IMR-90 (cell line): ENCODE results near the gene ZCCHC7. TPM values are rescaled to one million over a fixed set of nuclear protein-coding genes. Genes with fewer than 3 reads are reported as not detected.

Experiments used
- ATAC-seq: fragments of 200-7000 bp; cut with Tn5 transposase; 2 replicates; pipeline ENCODE4 v1.9.1; 2020; ENCODE audit warnings: low read depth, mild to moderate bottlenecking, moderate library complexity
- BruUV-seq: library from RNA; stranded (reverse); fragments of 400-500 nt; replicated peaks from 2 replicates; lab custom pipeline; 2021; lab: Mats Ljungman, UMichigan
- CTCF ChIA-PET: fragments of 300-600 bp; formaldehyde crosslinking; extraction: SDS; loops from one replicate; lab custom pipeline; 2021; ENCODE audit warnings: antibody characterized with exemption; lab: Yijun Ruan, JAX
- POLR2A ChIA-PET: fragments of 300-600 bp; sonication (Branson Sonifier 250); formaldehyde crosslinking; loops from one replicate; lab custom pipeline; 2022; ENCODE audit warnings: antibody characterized with exemption; ENCODE audit not compliant: unreplicated experiment; lab: Charles Lee
- DNase-seq: peaks from one replicate; pipeline ENCODE4 v3.0.0; 2013
- H2AFZ ChIP-seq: replicated peaks from 2 replicates; pipeline ENCODE3; 2013; ENCODE audit warnings: low read length, mild to moderate bottlenecking; ENCODE audit not compliant: poor library complexity
- H2AK5ac ChIP-seq: 2 replicates; pipeline ENCODE4 v1.6.1; 2013; ENCODE audit warnings: low read depth, low read length, inconsistent platforms
- H2AK9ac ChIP-seq: replicated peaks from 2 replicates; pipeline ENCODE3; 2013; ENCODE audit warnings: mild to moderate bottlenecking, low read depth, low read length, moderate library complexity; ENCODE audit not compliant: poor library complexity
- H2BK120ac ChIP-seq: 2 replicates; pipeline ENCODE4 v1.6.1; 2013; ENCODE audit warnings: low read depth, low read length, inconsistent platforms
- H2BK15ac ChIP-seq: 3 replicates; pipeline ENCODE4 v1.6.1; 2013; ENCODE audit warnings: low read depth, low read length, inconsistent platforms
- H2BK20ac ChIP-seq: 2 replicates; pipeline ENCODE4 v1.6.1; 2013; ENCODE audit warnings: low read depth, mild to moderate bottlenecking, inconsistent platforms, low read length, moderate library complexity
- H2BK5ac ChIP-seq: 2 replicates; pipeline ENCODE4 v1.6.1; 2013; ENCODE audit warnings: mild to moderate bottlenecking, low read depth, low read length, inconsistent platforms; ENCODE audit not compliant: poor library complexity, severe bottlenecking
- H3K14ac ChIP-seq: replicated peaks from 2 replicates; pipeline ENCODE4 v1.6.1; 2013; ENCODE audit warnings: low read depth, low read length, inconsistent platforms
- H3K18ac ChIP-seq: 2 replicates; pipeline ENCODE4 v1.6.1; 2013; ENCODE audit warnings: low read depth, low read length, control low read depth
- H3K23ac ChIP-seq: 2 replicates; pipeline ENCODE4 v1.6.1; 2013; ENCODE audit warnings: low read depth, low read length, inconsistent platforms
- H3K27ac ChIP-seq: 2 replicates; pipeline ENCODE4 v1.5.1; 2013; ENCODE audit warnings: mild to moderate bottlenecking, control low read depth, low read length; ENCODE audit not compliant: insufficient read depth
- H3K27me3 ChIP-seq: 2 replicates; pipeline ENCODE4 v1.6.1; 2013; ENCODE audit warnings: low read length; ENCODE audit not compliant: control insufficient read depth, insufficient read depth
- H3K36me3 ChIP-seq: 2 replicates; pipeline ENCODE4 v1.6.1; 2013; ENCODE audit warnings: low read length, mixed read lengths; ENCODE audit not compliant: control insufficient read depth, insufficient read depth
- H3K4ac ChIP-seq: 2 replicates; pipeline ENCODE4 v1.6.1; 2013; ENCODE audit warnings: low read depth, low read length, inconsistent platforms
- H3K4me1 ChIP-seq: 2 replicates; pipeline ENCODE4 v1.6.1; 2013; ENCODE audit warnings: low read length, mixed read lengths; ENCODE audit not compliant: control insufficient read depth, insufficient read depth
- H3K4me2 ChIP-seq: 2 replicates; pipeline ENCODE4 v1.6.1; 2013; ENCODE audit warnings: low read depth, mild to moderate bottlenecking, control low read depth, low read length, moderate library complexity
- H3K4me3 ChIP-seq: 2 replicates; pipeline ENCODE4 v1.5.1; 2013; ENCODE audit warnings: low read depth, mild to moderate bottlenecking, control low read depth, low read length, moderate library complexity; ENCODE audit not compliant: insufficient read depth
- H3K56ac ChIP-seq: 2 replicates; pipeline ENCODE4 v1.6.1; 2013; ENCODE audit warnings: low read length, inconsistent platforms; ENCODE audit not compliant: insufficient read depth; ENCODE audit errors: extremely low read depth
- H3K79me1 ChIP-seq, 2 experiments: 2 replicates each; pipeline ENCODE4 v1.6.1; 2013; ENCODE audit warnings: low read length in 2 of 2, inconsistent platforms in 1 of 2, low read depth in 1 of 2
- H3K9ac ChIP-seq: 2 replicates; pipeline ENCODE4 v1.6.1; 2013; ENCODE audit warnings: low read depth, low read length, control low read depth
- H3K9me1 ChIP-seq: 2 replicates; pipeline ENCODE4 v1.6.1; 2013; ENCODE audit warnings: low read length, inconsistent platforms; ENCODE audit not compliant: insufficient read depth
- H3K9me3 ChIP-seq: 2 replicates; pipeline ENCODE4 v1.6.1; 2013; ENCODE audit warnings: low read length; ENCODE audit not compliant: control insufficient read depth, insufficient read depth
- H4K20me1 ChIP-seq: 2 replicates; pipeline ENCODE4 v1.6.1; 2013; ENCODE audit warnings: low read length, inconsistent platforms; ENCODE audit not compliant: insufficient read depth
- H4K5ac ChIP-seq: 2 replicates; pipeline ENCODE4 v1.6.1; 2013; ENCODE audit warnings: mild to moderate bottlenecking, low read depth, low read length, control low read depth
- H4K8ac ChIP-seq, 2 experiments: 2 replicates each; pipeline ENCODE4 v1.6.1; 2013; ENCODE audit warnings: low read depth in 2 of 2, low read length in 2 of 2, control low read depth in 1 of 2, inconsistent platforms in 1 of 2
- H4K91ac ChIP-seq: 2 replicates; pipeline ENCODE4 v1.6.1; 2013; ENCODE audit warnings: low read depth, low read length, inconsistent platforms; ENCODE audit not compliant: insufficient read depth
- MAZ ChIP-seq: IDR thresholded peaks from 2 replicates; pipeline ENCODE4 v1.6.1; 2012; ENCODE audit warnings: low read depth, mild to moderate bottlenecking, low read length, improper control_type of control experiment, moderate library complexity, borderline replicate concordance
- WGBS, 2 experiments: methylation state at CpG; one replicate each; pipeline versions ENCODE4 v1.1.5 to v1.1.7; 2013; ENCODE audit warnings: missing lambda C conversion rate in 2 of 2; ENCODE audit not compliant: insufficient read length in 1 of 2; ENCODE audit errors: extremely low coverage in 2 of 2; 5-methylcytosine and 5-hydroxymethylcytosine counted together
- dilution Hi-C: fragments of 300-500 bp; cut with HindIII; formaldehyde crosslinking; loops from one replicate; pipeline ENCODE4 v1.14.3; 2018; ENCODE audit warnings: low sequenced_read_pairs; ENCODE audit not compliant: unreplicated experiment
- in situ Hi-C: fragments of 300-500 bp; cut with MboI; formaldehyde crosslinking; loops from 3 replicates; pipeline ENCODE4 v1.14.3; 2019; ENCODE audit warnings: low sequenced_read_pairs, inconsistent platforms, mixed read lengths
- intact Hi-C: fragments of 100-400 bp; cut with micrococcal nuclease; formaldehyde crosslinking; loops from 2 replicates; pipeline ENCODE4 v1.10.0; 2022
- polyA plus RNA-seq, 3 experiments: library from polyadenylated mRNA; depleted of rRNA; stranded (reverse); fragments of >200 nt; gene quantifications; 2 replicates each; pipeline ENCODE4 v1.2.3, GENCODE V29; 2012; ENCODE audit warnings: low replicate concordance in 1 of 3
- total RNA-seq: library from RNA; depleted of rRNA; stranded (reverse); fragments of >200 nt; gene quantifications from 2 replicates; pipeline ENCODE4 v1.2.3, GENCODE V29; 2012

The ZCCHC7 gene
- total and polyA plus RNA-seq, 2 of the 4 experiments (the other 2 are of a cell fraction): 13.6 to 28.7 TPM

- WGBS, 2 experiments: no CpG with 5 or more reads among the region's 1 CpG
- H2AK5ac ChIP-seq: no peak overlapping the region
- H2BK120ac ChIP-seq: no peak overlapping the region
- H2BK5ac ChIP-seq: no peak overlapping the region
- H3K23ac ChIP-seq: no peak overlapping the region
- no peak overlapping the region for H3K4me2 ChIP-seq
- no peak overlapping the region for H3K27ac ChIP-seq
- no peaks in the 10 kb centered on the region for H3K4me1 ChIP-seq
- H4K5ac ChIP-seq: no peak overlapping the region
- H3K14ac ChIP-seq: no peak overlapping the region
- dilution Hi-C loops: no loop called here
- no peak overlapping the region for H2AK9ac ChIP-seq
- ChIA-PET POLR2A (no interaction called here), CTCF (no interaction called here)
- TF ChIP-seq MAZ: no peak
- no peak overlapping the region for H3K18ac ChIP-seq
- no peak for DNase-seq
- H3K56ac ChIP-seq: no peak overlapping the region
- no peaks in the 10 kb centered on the region for H3K9me3 ChIP-seq
- H3K4ac ChIP-seq: no peak overlapping the region
- H3K9ac ChIP-seq: no peak overlapping the region
- H3K36me3 ChIP-seq: no peaks in the 10 kb centered on the region
- in situ Hi-C loops: loop anchor here (25.0 kb wide), 1 partner anchor 402 kb away; no protein-coding TSS in a partner anchor
- H3K27me3 ChIP-seq: no peaks in the 10 kb centered on the region
- H2BK20ac ChIP-seq: no peak overlapping the region
- no peak overlapping the region for H2BK15ac ChIP-seq
- H4K91ac ChIP-seq: no peak overlapping the region
- no peaks in the 10 kb centered on the region for H3K9me1 ChIP-seq
- no peak for ATAC-seq
- no peak overlapping the region for H3K4me3 ChIP-seq
- intact Hi-C loops: no loop called here
- no TSS peak for BruUV-seq
- no peak overlapping the region for H2AFZ ChIP-seq
- no peak overlapping the region for H4K8ac ChIP-seq
- no peaks in the 10 kb centered on the region for H4K20me1 ChIP-seq
- peaks cover 0 to 7% of the 10 kb centered on the region in 2 experiments; a peak in 3 of 4 replicates for H3K79me1 ChIP-seq
Measured at GRCh38 chr9:37264539-37264938, 144.2 kb downstream of the ZCCHC7 start.
